ENCODE data around the gene MMP15. TPM values are rescaled to one million over a fixed set of nuclear protein-coding genes. Genes with fewer than 3 reads are reported as not detected.

MMP15 gene
- total and polyA plus RNA-seq, 4 donors: 19.5 to 44.5 (median 29.4) TPM

- Histone ChIP-seq H3K9ac (ENCODE audit: insufficient read depth in 1 of 2, low read length in 2 of 2) (no peak overlapping the region), H3K9me3 (ENCODE audit: control insufficient read depth in 4 of 4, insufficient read depth in 3 of 4, low read length in 3 of 4) (no peaks in the 10 kb centered on the region), H3K27ac (ENCODE audit: low read depth in 1 of 2, low read length in 1 of 2) (no peak overlapping the region), H3K4me1 (ENCODE audit: control insufficient read depth in 5 of 5, insufficient read depth in 5 of 5, low read length in 5 of 5) (peaks cover 5 to 29% (median 24%) of the 10 kb centered on the region in 5 donors), H3K36me3 (ENCODE audit: control insufficient read depth in 4 of 4, insufficient read depth in 4 of 4, low read length in 4 of 4) (peaks cover 0 to 6% (median 3%) of the 10 kb centered on the region in 4 donors), H3K4me3 (no peak overlapping the region), H3K27me3 (ENCODE audit: control insufficient read depth in 3 of 3, insufficient read depth in 3 of 3, low read length in 2 of 3) (no peaks in the 10 kb centered on the region)
- DNase-seq (no peak), ATAC-seq (ENCODE audit: insufficient read depth, low FRiP score) (no peak)
- WGBS, 2 donors: 86 to 87% methylated on average over 14 of the region's 14 CpGs
- TF ChIP-seq, protein P1, sequence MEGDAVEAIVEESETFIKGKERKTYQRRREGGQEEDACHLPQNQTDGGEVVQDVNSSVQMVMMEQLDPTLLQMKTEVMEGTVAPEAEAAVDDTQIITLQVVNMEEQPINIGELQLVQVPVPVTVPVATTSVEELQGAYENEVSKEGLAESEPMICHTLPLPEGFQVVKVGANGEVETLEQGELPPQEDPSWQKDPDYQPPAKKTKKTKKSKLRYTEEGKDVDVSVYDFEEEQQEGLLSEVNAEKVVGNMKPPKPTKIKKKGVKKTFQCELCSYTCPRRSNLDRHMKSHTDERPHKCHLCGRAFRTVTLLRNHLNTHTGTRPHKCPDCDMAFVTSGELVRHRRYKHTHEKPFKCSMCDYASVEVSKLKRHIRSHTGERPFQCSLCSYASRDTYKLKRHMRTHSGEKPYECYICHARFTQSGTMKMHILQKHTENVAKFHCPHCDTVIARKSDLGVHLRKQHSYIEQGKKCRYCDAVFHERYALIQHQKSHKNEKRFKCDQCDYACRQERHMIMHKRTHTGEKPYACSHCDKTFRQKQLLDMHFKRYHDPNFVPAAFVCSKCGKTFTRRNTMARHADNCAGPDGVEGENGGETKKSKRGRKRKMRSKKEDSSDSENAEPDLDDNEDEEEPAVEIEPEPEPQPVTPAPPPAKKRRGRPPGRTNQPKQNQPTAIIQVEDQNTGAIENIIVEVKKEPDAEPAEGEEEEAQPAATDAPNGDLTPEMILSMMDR (IDR thresholded peaks at IDR 0.05; ENCODE audit: control extremely low read depth, extremely low read depth): no peak
These were observed 10.0 kb downstream of the MMP15 start for GRCh38 chr16:58035356-58036170.

GRCh38 chr16:58036943-58037342 lies 11.4 kb downstream of the MMP15 start:
- Histone ChIP-seq H3K27ac (ENCODE audit: low read depth in 1 of 2, low read length in 1 of 2) (no peak overlapping the region), H3K36me3 (ENCODE audit: control insufficient read depth in 4 of 4, insufficient read depth in 4 of 4, low read length in 4 of 4) (peaks cover 0 to 19% (median 3%) of the 10 kb centered on the region in 4 donors), H3K4me1 (ENCODE audit: control insufficient read depth in 5 of 5, insufficient read depth in 5 of 5, low read length in 5 of 5) (peaks cover 0 to 23% (median 14%) of the 10 kb centered on the region in 5 donors), H3K9ac (ENCODE audit: insufficient read depth in 1 of 2, low read length in 2 of 2) (no peak overlapping the region), H3K4me3 (no peak overlapping the region), H3K9me3 (ENCODE audit: control insufficient read depth in 4 of 4, insufficient read depth in 3 of 4, low read length in 3 of 4) (no peaks in the 10 kb centered on the region), H3K27me3 (ENCODE audit: control insufficient read depth in 3 of 3, insufficient read depth in 3 of 3, low read length in 2 of 3) (no peaks in the 10 kb centered on the region)
- 91 to 94% methylated on average over 6 of the region's 6 CpGs for WGBS, 2 donors
- no peak for DNase-seq
- TF ChIP-seq, protein P1 (IDR thresholded peaks at IDR 0.05; ENCODE audit: control extremely low read depth, extremely low read depth): no peak
- ATAC-seq (ENCODE audit: insufficient read depth, low FRiP score): no peak

DNA sequence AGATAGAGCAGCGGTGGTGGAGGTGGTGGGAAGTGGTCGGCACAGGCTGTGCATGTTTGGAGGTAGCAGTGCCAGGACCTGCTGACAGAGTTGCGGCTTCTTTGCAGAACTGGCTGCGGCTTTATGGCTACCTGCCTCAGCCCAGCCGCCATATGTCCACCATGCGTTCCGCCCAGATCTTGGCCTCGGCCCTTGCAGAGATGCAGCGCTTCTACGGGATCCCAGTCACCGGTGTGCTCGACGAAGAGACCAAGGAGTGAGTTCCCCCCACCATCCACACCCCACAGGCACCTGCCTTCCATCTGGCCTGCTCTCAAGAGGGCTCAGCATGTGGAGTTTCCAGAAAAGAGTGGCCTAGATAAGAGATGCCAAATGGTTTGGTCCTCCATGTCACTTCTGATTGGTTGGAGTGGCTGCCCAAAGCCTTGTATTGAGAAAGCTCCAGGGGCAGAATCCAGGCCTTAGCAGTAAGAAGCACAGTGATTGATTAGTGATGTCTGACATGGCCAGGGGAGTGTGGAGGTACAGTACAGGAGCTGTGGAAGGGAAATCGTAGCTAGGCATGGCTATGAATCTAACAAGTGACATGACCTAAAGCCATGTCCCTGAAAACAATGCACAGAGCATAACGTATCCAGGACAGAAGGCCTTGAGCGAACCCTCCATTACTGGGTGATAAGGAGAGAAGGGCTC lies 12.0 kb downstream of the MMP15 start:
- DNase-seq (no peak), ATAC-seq (ENCODE audit: insufficient read depth, low FRiP score) (no peak)
- TF ChIP-seq, protein P1 (IDR thresholded peaks at IDR 0.05; ENCODE audit: control extremely low read depth, extremely low read depth): no peak
- Histone ChIP-seq H3K27me3 (ENCODE audit: control insufficient read depth in 3 of 3, insufficient read depth in 3 of 3, low read length in 2 of 3) (no peaks in the 10 kb centered on the region), H3K4me1 (ENCODE audit: control insufficient read depth in 5 of 5, insufficient read depth in 5 of 5, low read length in 5 of 5) (peaks cover 0 to 20% (median 8%) of the 10 kb centered on the region in 5 donors), H3K9ac (ENCODE audit: insufficient read depth in 1 of 2, low read length in 2 of 2) (no peak overlapping the region), H3K4me3 (no peak overlapping the region), H3K27ac (ENCODE audit: low read depth in 1 of 2, low read length in 1 of 2) (no peak overlapping the region), H3K9me3 (ENCODE audit: control insufficient read depth in 4 of 4, insufficient read depth in 3 of 4, low read length in 3 of 4) (no peaks in the 10 kb centered on the region), H3K36me3 (ENCODE audit: control insufficient read depth in 4 of 4, insufficient read depth in 4 of 4, low read length in 4 of 4) (peaks cover 0 to 24% (median 3%) of the 10 kb centered on the region in 4 donors)
- 96 to 97% methylated on average over 15 to 16 of the region's 16 CpGs for WGBS, 2 donors

Measured in lung (tissue), 12 donors.